H1 (cell line): ENCODE measurements around the gene CCNK. TPM values are rescaled to one million over a fixed set of nuclear protein-coding genes. Genes with fewer than 3 reads are reported as not detected.

ENCODE experiments used
- CTCF ChIA-PET: fragments of 300-600 bp; sonication (Branson Sonifier 250); formaldehyde crosslinking; loops from one replicate; lab custom pipeline; 2021; ENCODE audit not compliant: partially characterized antibody; lab: Charles Lee
- POLR2A ChIA-PET: fragments of 300-600 bp; sonication (Branson Sonifier 250); formaldehyde crosslinking; loops from one replicate; lab custom pipeline; 2021; ENCODE audit warnings: inconsistent platforms; ENCODE audit not compliant: partially characterized antibody; lab: Charles Lee
- DNase-seq, 2 experiments: peaks; one replicate each; pipeline versions ENCODE4 v3.0.0 to v3.0.0-alpha.2; 2010 to 2022; ENCODE audit warnings: low spot score in 2 of 2, low read depth in 1 of 2, mixed read lengths in 1 of 2
- FAIRE-seq: peaks from 2 replicates; lab custom pipeline; 2011; peaks lifted over from hg19 to GRCh38; lab: Jason Lieb, UNC
- H2AFZ ChIP-seq: 2 replicates; pipeline ENCODE4 v1.8.1; 2012; ENCODE audit warnings: low read length, inconsistent platforms
- H2AK5ac ChIP-seq: 2 replicates; pipeline ENCODE4 v1.6.1; 2013; ENCODE audit warnings: low read depth, low read length
- H2BK120ac ChIP-seq: replicated peaks from 2 replicates; pipeline ENCODE3; 2013; ENCODE audit warnings: low read depth, low read length, inconsistent platforms
- H2BK12ac ChIP-seq: 2 replicates; pipeline ENCODE4 v1.6.1; 2013; ENCODE audit warnings: low read depth, low read length
- H2BK15ac ChIP-seq: 2 replicates; pipeline ENCODE4 v1.6.1; 2013; ENCODE audit warnings: low read length
- H2BK20ac ChIP-seq: 2 replicates; pipeline ENCODE4 v1.6.1; 2013; ENCODE audit warnings: low read length
- H2BK5ac ChIP-seq: 2 replicates; pipeline ENCODE4 v1.6.1; 2013; ENCODE audit warnings: low read depth, low read length
- H3K14ac ChIP-seq: 2 replicates; pipeline ENCODE4 v1.6.1; 2013; ENCODE audit warnings: inconsistent platforms; ENCODE audit not compliant: insufficient read length
- H3K18ac ChIP-seq: 2 replicates; pipeline ENCODE4 v1.6.1; 2013; ENCODE audit warnings: low read length; ENCODE audit errors: extremely low read depth
- H3K23ac ChIP-seq: 2 replicates; pipeline ENCODE4 v1.6.1; 2013; ENCODE audit warnings: inconsistent platforms; ENCODE audit not compliant: insufficient read length
- H3K23me2 ChIP-seq: 2 replicates; pipeline ENCODE4 v1.6.1; 2013; ENCODE audit warnings: low read depth, low read length
- H3K27ac ChIP-seq: 2 replicates; pipeline ENCODE4 v1.6.1; 2011; ENCODE audit warnings: low read depth, low read length, inconsistent platforms
- H3K27me3 ChIP-seq, 4 experiments: replicated peaks in 1 of 4; 1 replicate in 1 of 4; 2 replicates in 3 of 4; pipeline versions ENCODE4 v1.6.1 to v1.8.1; 2011 to 2013; ENCODE audit warnings: low read length in 3 of 4, mild to moderate bottlenecking in 3 of 4, inconsistent platforms in 2 of 4, mixed read lengths in 2 of 4, moderate library complexity in 1 of 4; ENCODE audit not compliant: control insufficient read depth in 3 of 4, insufficient read depth in 3 of 4; ENCODE audit errors: extremely low read depth in 1 of 4
- H3K36me3 ChIP-seq, 4 experiments: 2 replicates each; pipeline versions ENCODE4 v1.6.1 to v1.8.1; 2011 to 2013; ENCODE audit warnings: mild to moderate bottlenecking in 4 of 4, low read length in 3 of 4, moderate library complexity in 2 of 4, control low read depth in 1 of 4, inconsistent platforms in 1 of 4; ENCODE audit not compliant: insufficient read depth in 4 of 4, control insufficient read depth in 2 of 4
- H3K4ac ChIP-seq: replicated peaks from 2 replicates; pipeline ENCODE3; 2013; ENCODE audit warnings: low read length, low read depth, mixed read lengths, inconsistent platforms; ENCODE audit not compliant: insufficient read length
- H3K4me1 ChIP-seq, 4 experiments: replicated peaks in 1 of 4; 1 replicate in 1 of 4; 2 replicates in 3 of 4; pipeline versions ENCODE4 v1.6.1 to v1.8.1; 2011 to 2013; ENCODE audit warnings: low read length in 3 of 4, inconsistent platforms in 2 of 4, mixed read lengths in 1 of 4; ENCODE audit not compliant: insufficient read depth in 4 of 4, control insufficient read depth in 3 of 4
- H3K4me2 ChIP-seq, 2 experiments: 2 replicates each; pipeline versions ENCODE4 v1.6.1 to v1.8.1; 2011 to 2013; ENCODE audit warnings: low read depth in 2 of 2, low read length in 2 of 2, control low read depth in 1 of 2, inconsistent platforms in 1 of 2, mild to moderate bottlenecking in 1 of 2; ENCODE audit not compliant: insufficient read depth in 1 of 2
- H3K4me3 ChIP-seq, 4 experiments: fragments of 200-600, 300-600 bp in 1 of 4; sonication (generic), shearing (Covaris generic), sonication (Bioruptor Twin) in 1 of 4; 2 replicates each; pipeline versions ENCODE4 v1.5.1 to v1.8.1; 2011 to 2016; ENCODE audit warnings: low read length in 4 of 4, low read depth in 3 of 4, control low read depth in 2 of 4, inconsistent platforms in 2 of 4, mild to moderate bottlenecking in 2 of 4, mixed read lengths in 1 of 4, moderate library complexity in 1 of 4; ENCODE audit not compliant: insufficient read depth in 2 of 4; ENCODE audit errors: extremely low read depth in 1 of 4
- H3K56ac ChIP-seq: replicated peaks from 2 replicates; pipeline ENCODE3; 2013; ENCODE audit warnings: low read depth, mild to moderate bottlenecking, mixed read lengths, low read length, inconsistent platforms; ENCODE audit not compliant: insufficient read length
- H3K79me1 ChIP-seq: 2 replicates; pipeline ENCODE4 v1.6.1; 2013; ENCODE audit warnings: low read depth, low read length, control low read depth
- H3K79me2 ChIP-seq, 2 experiments: 2 replicates each; pipeline versions ENCODE4 v1.6.1 to v1.8.1; 2012 to 2013; ENCODE audit warnings: low read length in 2 of 2, mild to moderate bottlenecking in 2 of 2, inconsistent platforms in 1 of 2; ENCODE audit not compliant: insufficient read depth in 2 of 2, control insufficient read depth in 1 of 2
- H3K9ac ChIP-seq, 4 experiments: replicated peaks in 1 of 4; 1 replicate in 1 of 4; 2 replicates in 3 of 4; pipeline versions ENCODE4 v1.6.1 to v1.8.1; 2011 to 2013; ENCODE audit warnings: low read depth in 3 of 4, low read length in 3 of 4, control low read depth in 2 of 4, mild to moderate bottlenecking in 2 of 4, moderate library complexity in 2 of 4, inconsistent platforms in 1 of 4; ENCODE audit errors: extremely low read depth in 1 of 4
- H3K9me3 ChIP-seq, 2 experiments: 2 replicates each; pipeline versions ENCODE4 v1.6.1 to v1.8.1; 2012 to 2013; ENCODE audit warnings: mild to moderate bottlenecking in 2 of 2, moderate library complexity in 2 of 2, control low read depth in 1 of 2, inconsistent platforms in 1 of 2, low read depth in 1 of 2, low read length in 1 of 2, mixed read lengths in 1 of 2; ENCODE audit not compliant: insufficient read depth in 2 of 2
- H4K20me1 ChIP-seq, 2 experiments: replicated peaks in 1 of 2; 2 replicates each; pipeline versions ENCODE3 to v1.8.1; 2011 to 2013; ENCODE audit warnings: inconsistent platforms in 2 of 2, low read length in 2 of 2, mild to moderate bottlenecking in 1 of 2; ENCODE audit not compliant: insufficient read depth in 2 of 2, control insufficient read depth in 1 of 2
- H4K5ac ChIP-seq: 2 replicates; pipeline ENCODE4 v1.6.1; 2013; ENCODE audit warnings: low read length, low read depth, mixed read lengths, inconsistent platforms; ENCODE audit not compliant: insufficient read length
- H4K8ac ChIP-seq: 2 replicates; pipeline ENCODE4 v1.8.0; 2013; ENCODE audit warnings: mild to moderate bottlenecking, moderate library complexity, low read length, inconsistent platforms; ENCODE audit not compliant: insufficient read depth; ENCODE audit errors: extremely low read depth
- H4K91ac ChIP-seq: replicated peaks from 2 replicates; pipeline ENCODE3; 2013; ENCODE audit warnings: low read length, mixed read lengths, inconsistent platforms; ENCODE audit not compliant: insufficient read length
- WGBS, 2 experiments: shearing (Covaris generic) in 1 of 2; methylation state at CpG; one replicate each; pipeline versions ENCODE4 v1.1.6 to v1.1.7; 2013 to 2015; ENCODE audit warnings: low lambda C conversion rate in 2 of 2, mixed read lengths in 2 of 2, inconsistent platforms in 1 of 2, low coverage in 1 of 2, missing lambda C conversion rate in 1 of 2; ENCODE audit not compliant: insufficient replicate concordance in 2 of 2, insufficient coverage in 1 of 2, insufficient read length in 1 of 2; ENCODE audit errors: extremely low coverage in 1 of 2, missing lambda C conversion rate in 1 of 2; 5-methylcytosine and 5-hydroxymethylcytosine counted together
- polyA plus RNA-seq, 7 experiments: library from polyadenylated mRNA; depleted of rRNA in 3 of 7; stranded (reverse) in 5 of 7; unstranded in 2 of 7; fragments of >200 nt in 5 of 7; fragments of 200-250 nt in 2 of 7; gene quantifications; 1 replicate in 5 of 7; 2 replicates in 1 of 7; 4 replicates in 1 of 7; pipeline versions ENCODE4 v1.2.1 to v1.2.3, GENCODE V29; 2011 to 2013; ENCODE audit warnings: missing spikeins in 2 of 7, mixed read lengths in 2 of 7
- total RNA-seq: library from RNA; stranded (reverse); fragmentation: NEBNext Ultra II Directional; extraction: Animal tissue kit (Norgen Biotek cat#: 25700); gene quantifications from 2 replicates; pipeline ENCODE4 v1.2.1, GENCODE V29; 2021

The CCNK gene
- total and polyA plus RNA-seq, 2 of the 8 experiments (the other 6 are each of a cell fraction or from before 2014, with no cell fraction given) = 10.7 to 82.7 TPM

DNA sequence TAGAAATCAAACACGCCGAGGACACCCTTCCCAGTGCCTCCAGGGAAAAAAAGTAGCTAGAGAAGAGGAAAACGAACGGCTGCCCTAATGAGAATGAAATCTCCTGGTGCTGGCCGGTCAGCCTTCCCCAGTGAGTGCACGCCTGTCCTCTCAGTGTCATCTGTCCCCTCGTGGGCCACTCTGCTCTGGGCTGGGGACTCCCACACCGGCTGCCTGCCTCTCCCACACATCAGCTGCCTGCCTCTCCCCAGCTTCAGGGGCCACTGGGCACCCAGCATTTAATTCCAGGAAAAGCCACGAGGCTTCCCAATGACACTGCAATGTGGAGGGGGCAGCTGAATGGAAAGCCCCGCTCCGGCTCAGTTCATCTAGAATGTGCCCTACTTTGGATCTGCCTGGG, 63.8 kb downstream of the CCNK start:
- Histone ChIP-seq H3K36me3 (no peaks in the 10 kb centered on the region), H4K8ac (no peak overlapping the region), H2BK120ac (no peak overlapping the region), H3K23ac (no peak overlapping the region), H3K23me2 (no peaks in the 10 kb centered on the region), H2BK20ac (no peak overlapping the region), H4K5ac (no peak overlapping the region), H3K79me1 (peaks cover 27% of the 10 kb centered on the region), H3K9ac (no peak overlapping the region), H3K4me3 (no peak overlapping the region), H4K91ac (no peak overlapping the region), H3K14ac (no peak overlapping the region), H2BK12ac (no peak overlapping the region), H3K56ac (no peak overlapping the region), H3K4me2 (no peak overlapping the region), H3K27me3 (no peaks in the 10 kb centered on the region), H3K4ac (no peak overlapping the region), H3K18ac (no peak overlapping the region; the same call in 1 of the 2 replicates), H4K20me1 (peaks cover 4 to 18% of the 10 kb centered on the region in 2 experiments), H2BK5ac (no peak overlapping the region), H3K4me1 (peaks cover 8 to 31% (median 13%) of the 10 kb centered on the region in 4 experiments; a peak in 6 of 7 replicates), H2AK5ac (no peak overlapping the region; the same call in 1 of the 2 replicates), H2BK15ac (no peak overlapping the region), H3K9me3 (no peaks in the 10 kb centered on the region), H3K79me2 (peaks cover 0 to 76% of the 10 kb centered on the region in 2 experiments; a peak in 2 of 4 replicates), H3K27ac (0 out of 2 replicates have a peak overlapping the region, but pooled peaks have one; percentile 2), H2AFZ (no peak overlapping the region)
- DNase-seq (no peak), FAIRE-seq (no peak)
- ChIA-PET CTCF (interaction anchor here (1.1 to 3.5 kb wide), 8 partner anchors 10 to 83 kb away, joined by 3 to 17 read pairs (median 4); no protein-coding TSS in a partner anchor), POLR2A (interaction anchor here (0.9 to 1.6 kb wide), 2 partner anchors 9 to 20 kb away, joined by 3 to 5 read pairs; no protein-coding TSS in a partner anchor)
- WGBS, 2 experiments = 89% methylated on average over 11 of the region's 11 CpGs; no CpG with 5 or more reads in 1 of the 2 experiments
